ENCODE results near the gene WWOX. TPM values are rescaled to one million over a fixed set of nuclear protein-coding genes. Genes with fewer than 3 reads are reported as not detected.
A peak's percentile ranks its signal among the peaks of the same experiment; 100 is the strongest.

Gene WWOX
- total RNA-seq, 6 experiments from 2014 or later: 13.0 to 24.3 (median 16.5) TPM

DNA sequence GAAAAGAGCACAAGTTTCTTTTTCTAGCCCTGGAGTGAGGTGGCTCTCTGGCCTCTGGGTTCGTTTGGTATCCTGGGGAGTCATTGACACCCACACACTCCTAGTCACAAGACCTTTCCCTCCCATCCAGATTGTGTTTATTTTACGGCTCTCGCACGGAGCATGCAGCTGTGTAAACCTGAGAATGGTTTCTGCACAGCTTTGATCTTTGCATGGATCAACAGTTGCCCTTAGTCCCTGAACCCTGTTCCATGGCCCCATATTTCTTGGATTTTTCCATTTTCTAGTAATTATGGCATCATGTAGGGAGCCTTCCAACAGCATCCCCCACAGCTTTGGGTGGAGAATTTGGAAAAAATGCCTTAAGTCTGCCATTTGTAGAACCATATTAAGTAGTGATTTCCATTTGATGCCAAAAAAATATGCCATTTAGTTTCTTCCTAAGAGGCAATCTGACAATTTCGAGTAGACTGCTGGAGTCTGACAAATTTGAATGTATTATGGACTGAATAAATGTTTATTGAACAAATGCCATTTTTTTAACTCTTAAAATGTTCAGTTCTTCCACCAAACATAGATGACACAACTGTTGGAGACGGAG is 197.7 kb downstream of the WWOX start:
- Histone ChIP-seq H3K36me3 (no peaks in the 10 kb centered on the region), H3K4me1 (peaks cover 0 to 20% (median 9%) of the 10 kb centered on the region in 4 donors), H3K27ac (peak overlapping the region in 1 of 3 donors; percentile 6), H3K27me3 (no peaks in the 10 kb centered on the region), H3K4me3 (no peak overlapping the region), H3K9me3 (no peaks in the 10 kb centered on the region)
- ATAC-seq: peak; percentile 53 to 82 (median 66)
- 39% methylated on average over 6 of the region's 6 CpGs for WGBS (ENCODE audit: insufficient coverage, low coverage, low lambda C conversion rate, missing lambda C conversion rate)
- intact Hi-C loops (cut with DNase I): no loop called here
- peak in 1 of 3 donors; percentile 49 for DNase-seq
- TF ChIP-seq POLR2A (IDR thresholded peaks at IDR 0.05): no peak
- TF ChIP-seq, protein P1, sequence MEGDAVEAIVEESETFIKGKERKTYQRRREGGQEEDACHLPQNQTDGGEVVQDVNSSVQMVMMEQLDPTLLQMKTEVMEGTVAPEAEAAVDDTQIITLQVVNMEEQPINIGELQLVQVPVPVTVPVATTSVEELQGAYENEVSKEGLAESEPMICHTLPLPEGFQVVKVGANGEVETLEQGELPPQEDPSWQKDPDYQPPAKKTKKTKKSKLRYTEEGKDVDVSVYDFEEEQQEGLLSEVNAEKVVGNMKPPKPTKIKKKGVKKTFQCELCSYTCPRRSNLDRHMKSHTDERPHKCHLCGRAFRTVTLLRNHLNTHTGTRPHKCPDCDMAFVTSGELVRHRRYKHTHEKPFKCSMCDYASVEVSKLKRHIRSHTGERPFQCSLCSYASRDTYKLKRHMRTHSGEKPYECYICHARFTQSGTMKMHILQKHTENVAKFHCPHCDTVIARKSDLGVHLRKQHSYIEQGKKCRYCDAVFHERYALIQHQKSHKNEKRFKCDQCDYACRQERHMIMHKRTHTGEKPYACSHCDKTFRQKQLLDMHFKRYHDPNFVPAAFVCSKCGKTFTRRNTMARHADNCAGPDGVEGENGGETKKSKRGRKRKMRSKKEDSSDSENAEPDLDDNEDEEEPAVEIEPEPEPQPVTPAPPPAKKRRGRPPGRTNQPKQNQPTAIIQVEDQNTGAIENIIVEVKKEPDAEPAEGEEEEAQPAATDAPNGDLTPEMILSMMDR (IDR thresholded peaks at IDR 0.05): no peak

DNA sequence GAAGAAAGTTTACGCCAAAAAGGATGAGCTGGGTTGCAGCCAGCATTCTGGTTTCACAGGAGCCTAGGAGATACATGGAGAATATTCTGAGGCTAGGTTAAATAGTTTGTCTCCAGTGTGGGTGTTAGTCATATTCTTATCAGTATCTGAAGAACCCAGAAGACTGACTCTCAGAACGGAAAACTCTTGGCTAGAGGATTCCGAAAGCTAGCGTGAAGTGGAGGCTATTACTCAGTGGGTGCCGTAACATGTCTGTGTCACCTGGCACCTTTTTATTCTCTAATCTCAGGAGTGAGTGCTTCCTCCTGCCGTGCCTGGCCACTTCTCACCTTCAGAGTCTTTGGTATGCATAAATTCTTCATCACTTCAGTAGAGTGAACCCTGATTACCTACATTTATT is 199.5 kb downstream of the WWOX start:
- ATAC-seq: peak in 1 of 4 donors; percentile 36

DNA sequence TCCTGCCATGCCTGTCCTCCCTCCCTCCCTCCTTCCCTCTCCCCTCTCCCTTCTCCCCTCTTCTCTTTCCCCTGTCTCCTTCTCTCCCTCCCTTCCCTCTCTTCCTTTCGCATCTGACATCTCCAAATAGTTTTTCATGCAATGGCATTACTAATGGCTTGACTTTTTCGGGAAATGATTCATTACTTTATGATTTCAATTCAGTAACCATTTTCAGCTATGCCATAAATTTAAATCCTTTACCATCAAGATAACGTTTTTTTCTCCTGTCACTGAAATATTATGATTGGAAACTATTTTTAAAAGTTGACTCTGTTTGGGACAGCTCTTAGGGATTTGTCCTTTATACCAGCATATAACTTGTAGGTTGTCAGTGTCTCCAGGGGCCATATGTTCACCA is 201.0 kb downstream of the WWOX start:
- 95% methylated on average over 3 of the region's 3 CpGs for WGBS (ENCODE audit: insufficient coverage, low coverage, low lambda C conversion rate, missing lambda C conversion rate)
- no peak overlapping the region for H3K4me3 ChIP-seq
- no peaks in the 10 kb centered on the region for H3K4me1 ChIP-seq
- H3K27me3 ChIP-seq: no peaks in the 10 kb centered on the region
- DNase-seq: no peak
- intact Hi-C loops (cut with DNase I): no loop called here
- no peak overlapping the region for H3K27ac ChIP-seq
- H3K36me3 ChIP-seq: no peaks in the 10 kb centered on the region
- H3K9me3 ChIP-seq: no peaks in the 10 kb centered on the region
- ATAC-seq: no peak
- no peak for TF ChIP-seq POLR2A (IDR thresholded peaks at IDR 0.05)
- TF ChIP-seq, protein P1 (IDR thresholded peaks at IDR 0.05): no peak

More for the DNA sequence above, 199.5 kb downstream of the WWOX start:
- peaks cover 0 to 4% (median under 1%) of the 10 kb centered on the region in 4 donors for H3K4me1 ChIP-seq
- H3K4me3 ChIP-seq: no peak overlapping the region
- WGBS (ENCODE audit: insufficient coverage, low coverage, low lambda C conversion rate, missing lambda C conversion rate): 84% methylated on average over 4 of the region's 6 CpGs
- no peaks in the 10 kb centered on the region for H3K36me3 ChIP-seq
- no peaks in the 10 kb centered on the region for H3K9me3 ChIP-seq
- no peak overlapping the region for H3K27ac ChIP-seq
- intact Hi-C loops (cut with DNase I): no loop called here
- TF ChIP-seq, protein P1 (IDR thresholded peaks at IDR 0.05): no peak
- TF ChIP-seq POLR2A (IDR thresholded peaks at IDR 0.05): no peak
- no peak for DNase-seq
- H3K27me3 ChIP-seq: no peaks in the 10 kb centered on the region

DNA sequence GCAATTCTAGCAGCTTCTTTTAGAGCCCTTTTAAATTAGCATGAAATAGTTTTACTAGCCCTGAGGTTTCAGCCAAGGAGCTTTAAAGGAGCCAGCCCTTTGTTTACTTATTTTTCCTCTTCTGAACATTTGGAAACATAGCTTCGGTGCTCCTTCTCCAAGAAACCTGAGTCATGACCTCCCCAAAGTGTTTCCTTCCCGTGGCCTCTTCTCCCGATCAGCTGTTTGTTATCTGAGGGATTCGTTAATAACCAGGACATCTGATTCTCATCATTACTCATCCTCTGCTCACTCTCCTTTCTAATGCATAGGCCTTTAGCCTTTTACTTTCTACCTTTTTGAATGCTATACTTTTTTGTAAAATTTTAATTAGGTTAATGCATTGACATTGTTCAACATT is 204.5 kb downstream of the WWOX start:
- WGBS (ENCODE audit: insufficient coverage, low coverage, low lambda C conversion rate, missing lambda C conversion rate): 63% methylated on average over 3 of the region's 4 CpGs
- Histone ChIP-seq H3K36me3 (no peaks in the 10 kb centered on the region), H3K4me3 (no peak overlapping the region), H3K27me3 (no peaks in the 10 kb centered on the region), H3K4me1 (no peaks in the 10 kb centered on the region), H3K27ac (no peak overlapping the region), H3K9me3 (no peaks in the 10 kb centered on the region)
- ATAC-seq (no peak), DNase-seq (no peak)
- TF ChIP-seq, protein P1 (IDR thresholded peaks at IDR 0.05): no peak
- TF ChIP-seq POLR2A (IDR thresholded peaks at IDR 0.05): no peak
- intact Hi-C loops (cut with DNase I): no loop called here

Data from right lobe of liver (tissue), 6 donors.